Subcutaneous adipose tissue (tissue), 4 donors: ENCODE data around the gene SRPRB. TPM values are rescaled to one million over a fixed set of nuclear protein-coding genes. Genes with fewer than 3 reads are reported as not detected.

Experiments
- total RNA-seq, 4 donors: library from RNA; depleted of rRNA; stranded (reverse); fragments of >200 nt; gene quantifications; one replicate each; pipeline ENCODE4 v1.1.0, GENCODE V29; 2016
- TF ChIP-seq, protein P1 (sequence below): fragments of 450-650 bp; IDR thresholded peaks from one replicate; pipeline ENCODE4 v1.5.1; 2016; ENCODE audit warnings: low read depth, mild to moderate bottlenecking, control low read depth, antibody characterized with exemption, moderate library complexity

The SRPRB gene
- total RNA-seq, 4 donors from 2014 or later = 13.7 to 26.9 (median 23.8) TPM

DNA sequence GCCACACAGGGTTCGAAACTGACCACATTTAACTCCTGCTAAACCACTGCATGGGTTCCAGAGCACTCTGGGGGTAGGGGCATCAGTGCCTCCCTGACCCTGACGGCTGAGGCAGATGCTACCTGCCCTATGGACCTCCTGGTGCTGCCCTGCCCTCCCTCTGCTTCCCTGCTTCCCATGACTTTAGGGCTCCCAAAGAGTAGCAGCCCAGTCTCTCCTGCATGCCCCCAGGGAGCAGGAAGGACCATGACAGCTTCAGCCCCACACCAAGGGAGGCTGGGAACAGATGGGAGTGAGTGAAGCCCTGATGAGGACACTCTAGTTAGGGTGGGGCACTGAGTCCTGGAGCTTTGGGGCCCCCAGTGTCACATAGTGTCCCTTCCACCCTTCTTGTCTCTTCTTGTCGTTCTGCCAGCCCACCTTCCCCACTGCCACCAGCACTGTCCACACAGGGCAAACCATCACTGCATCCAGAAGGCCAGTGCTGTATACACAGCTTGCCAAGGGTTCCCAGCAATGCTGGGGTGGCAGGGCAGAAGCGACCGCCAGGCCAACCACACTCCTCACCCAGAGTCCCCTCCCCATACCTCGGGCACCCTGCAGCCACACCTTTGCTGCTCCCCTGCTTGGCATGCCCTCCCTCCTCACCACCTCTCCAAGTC is 31.0 kb downstream of the SRPRB start:
- TF ChIP-seq, protein P1, sequence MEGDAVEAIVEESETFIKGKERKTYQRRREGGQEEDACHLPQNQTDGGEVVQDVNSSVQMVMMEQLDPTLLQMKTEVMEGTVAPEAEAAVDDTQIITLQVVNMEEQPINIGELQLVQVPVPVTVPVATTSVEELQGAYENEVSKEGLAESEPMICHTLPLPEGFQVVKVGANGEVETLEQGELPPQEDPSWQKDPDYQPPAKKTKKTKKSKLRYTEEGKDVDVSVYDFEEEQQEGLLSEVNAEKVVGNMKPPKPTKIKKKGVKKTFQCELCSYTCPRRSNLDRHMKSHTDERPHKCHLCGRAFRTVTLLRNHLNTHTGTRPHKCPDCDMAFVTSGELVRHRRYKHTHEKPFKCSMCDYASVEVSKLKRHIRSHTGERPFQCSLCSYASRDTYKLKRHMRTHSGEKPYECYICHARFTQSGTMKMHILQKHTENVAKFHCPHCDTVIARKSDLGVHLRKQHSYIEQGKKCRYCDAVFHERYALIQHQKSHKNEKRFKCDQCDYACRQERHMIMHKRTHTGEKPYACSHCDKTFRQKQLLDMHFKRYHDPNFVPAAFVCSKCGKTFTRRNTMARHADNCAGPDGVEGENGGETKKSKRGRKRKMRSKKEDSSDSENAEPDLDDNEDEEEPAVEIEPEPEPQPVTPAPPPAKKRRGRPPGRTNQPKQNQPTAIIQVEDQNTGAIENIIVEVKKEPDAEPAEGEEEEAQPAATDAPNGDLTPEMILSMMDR = no peak

DNA sequence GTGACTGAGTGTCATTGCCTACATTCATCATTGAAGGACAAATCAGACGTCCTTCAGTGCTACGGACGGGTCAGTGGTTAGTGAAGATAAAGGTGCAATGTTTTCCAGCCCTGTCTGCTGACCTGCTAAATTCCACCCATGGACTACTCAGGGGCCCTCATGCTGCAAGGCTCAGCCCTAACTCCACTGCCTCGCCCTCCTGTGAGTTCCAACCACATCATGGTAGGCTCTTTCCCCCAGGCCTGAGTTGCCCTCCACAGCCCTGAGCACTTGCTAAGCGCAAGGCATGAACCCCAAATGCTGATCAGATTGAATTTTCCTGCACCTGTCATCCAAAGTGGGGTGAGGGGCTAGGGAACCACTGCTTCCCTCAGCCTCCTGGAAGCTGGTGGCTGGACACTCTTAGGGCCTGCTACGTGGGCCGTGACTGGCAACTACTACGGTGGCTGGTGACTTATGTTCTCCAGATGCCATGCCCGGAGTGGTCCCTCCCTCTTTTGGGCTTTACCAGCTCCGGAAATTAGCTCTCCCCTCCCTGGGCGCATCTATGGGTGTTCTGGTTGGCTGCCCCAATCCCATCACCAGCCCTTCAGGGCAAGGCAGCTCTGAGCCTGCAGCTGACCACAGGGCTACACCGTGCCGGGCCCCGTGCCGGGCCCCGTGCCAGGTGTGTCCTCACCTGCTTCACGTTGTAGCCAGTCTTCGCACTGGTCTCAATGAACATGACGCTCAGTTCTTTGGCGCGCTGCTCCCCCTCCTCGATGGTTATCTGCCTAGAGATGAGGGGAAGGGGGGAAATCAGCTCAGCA is 32.1 kb downstream of the SRPRB start:
- TF ChIP-seq, protein P1 = no peak

DNA sequence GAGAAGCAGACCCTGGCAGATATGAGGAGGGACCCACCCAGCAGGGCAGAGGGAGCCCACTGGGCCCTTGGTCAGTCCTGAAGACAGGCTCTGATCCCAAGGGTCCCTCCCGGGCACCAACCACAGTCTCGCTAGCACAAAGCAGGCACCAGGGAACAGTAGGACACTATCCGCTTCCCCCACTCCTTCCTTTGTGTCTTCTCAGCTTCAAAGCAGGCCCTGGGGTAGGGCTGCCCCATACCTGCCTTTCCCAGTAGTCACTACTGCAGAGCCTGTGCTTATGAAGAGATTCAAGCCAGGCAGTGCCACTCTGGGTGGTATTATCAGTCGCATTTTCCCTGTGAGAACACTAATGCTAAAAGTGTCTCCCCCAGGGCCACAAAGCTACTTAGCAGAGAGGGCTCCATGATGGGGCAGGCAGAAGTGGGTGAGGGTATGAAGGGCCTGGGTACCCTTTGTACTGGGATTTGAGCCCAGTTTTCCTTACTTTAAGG is 32.7 kb downstream of the SRPRB start:
- TF ChIP-seq, protein P1 = no peak

DNA sequence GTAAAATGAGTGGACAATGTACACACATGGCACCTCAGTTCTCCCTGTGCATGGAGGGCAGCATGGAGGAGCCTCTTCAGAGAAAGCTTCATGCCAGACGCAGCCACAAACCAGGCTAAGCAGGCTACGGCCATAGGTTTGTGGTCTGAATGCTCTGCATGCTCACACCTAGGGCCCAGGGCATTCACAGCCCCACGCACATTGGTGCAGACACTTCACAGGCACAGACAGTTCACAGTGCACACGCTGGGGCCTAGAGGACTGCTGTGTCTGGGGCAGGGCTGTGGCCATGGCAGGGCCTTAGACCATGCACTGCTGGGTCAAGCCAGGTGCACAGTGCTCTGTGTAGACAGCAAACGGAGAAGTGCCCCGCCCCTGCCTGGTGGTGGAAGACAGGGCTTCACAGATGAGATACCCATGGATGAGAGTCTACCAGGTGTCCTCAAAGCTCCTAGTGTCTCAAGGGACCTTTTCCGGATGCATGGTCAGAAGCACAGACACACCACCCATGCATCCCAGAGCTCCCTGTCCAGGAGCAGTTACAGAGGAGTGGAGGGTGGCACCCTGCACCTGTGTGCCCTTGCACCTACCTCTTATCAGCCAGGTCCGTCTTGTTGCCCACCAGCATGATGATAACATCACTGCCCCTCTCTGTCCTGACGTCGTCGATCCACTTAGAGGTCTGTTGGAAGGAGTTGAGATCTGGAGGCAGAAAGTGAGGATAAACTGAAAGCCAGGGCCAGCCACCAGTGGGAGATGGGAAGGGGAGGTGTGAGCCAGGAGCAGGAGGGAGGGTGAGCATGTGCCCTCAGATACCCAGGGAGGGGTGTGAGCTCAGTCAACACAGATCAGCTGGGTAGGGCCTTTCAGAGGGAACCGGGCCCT is 33.5 kb downstream of the SRPRB start:
- TF ChIP-seq, protein P1 = no peak

DNA sequence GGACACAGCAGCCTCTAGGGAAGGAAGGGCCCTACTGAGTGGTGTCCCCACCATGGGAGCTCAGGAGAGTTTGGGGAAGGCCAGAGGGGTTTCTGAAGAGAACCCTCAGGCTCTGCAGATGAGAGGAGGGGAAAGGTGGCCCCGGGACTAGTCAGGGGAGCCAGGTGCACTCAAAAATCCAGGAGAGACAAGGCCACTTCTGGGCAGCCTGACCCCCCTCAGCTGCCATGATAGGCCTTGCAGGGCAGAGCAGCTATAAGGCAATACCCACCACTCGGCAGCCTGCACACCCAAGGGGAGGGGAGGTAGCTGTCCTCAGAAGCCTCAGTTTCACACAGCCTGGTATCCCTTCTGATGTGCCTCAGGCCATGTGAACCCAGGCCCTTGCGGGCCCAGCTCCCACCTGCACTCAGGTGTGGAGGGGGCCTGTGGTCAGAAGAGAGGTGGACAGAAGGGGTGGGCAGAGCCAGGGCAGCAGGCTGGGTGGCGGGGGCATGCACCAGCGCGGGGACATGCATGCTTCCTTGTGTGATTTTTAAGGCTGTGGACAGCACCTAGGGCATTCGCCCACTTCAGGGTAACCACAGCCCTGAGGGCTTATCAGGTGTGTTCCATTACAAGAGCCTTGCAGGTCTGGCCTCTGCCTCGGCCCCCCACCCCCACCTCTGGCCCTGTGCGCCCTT is 34.6 kb downstream of the SRPRB start:
- TF ChIP-seq, protein P1 = no peak

DNA sequence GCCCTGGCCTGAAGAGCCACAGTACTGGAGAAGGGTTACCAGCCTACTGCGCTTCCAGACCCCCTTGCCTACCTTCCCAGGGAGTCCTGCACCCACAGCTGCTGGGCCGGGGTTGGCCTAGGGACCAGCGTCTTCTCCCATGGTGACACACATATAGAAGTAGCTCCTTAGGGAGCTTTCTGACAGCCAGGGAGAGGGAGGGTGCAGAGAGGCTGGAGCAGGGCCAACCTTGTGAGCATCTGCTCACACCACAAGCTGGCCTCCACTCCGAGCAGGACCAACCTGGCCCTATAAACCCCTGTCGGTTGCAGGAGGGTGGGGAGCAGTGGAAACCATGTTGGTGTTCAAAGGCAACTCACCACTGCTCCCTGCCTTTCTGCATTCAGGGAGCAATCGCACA is 35.2 kb downstream of the SRPRB start:
- TF ChIP-seq, protein P1 = no peak
